Activated B cell treated with CpG ODN at 0.5 μM for 24 hours (primary cell): ENCODE measurements around the gene RAB26. TPM values are rescaled to one million over a fixed set of nuclear protein-coding genes. Genes with fewer than 3 reads are reported as not detected.

Experiments
- ATAC-seq: fragments of 200-7000 bp; cut with Tn5 transposase; one replicate; pipeline ENCODE4 v1.10.0; 2021; ENCODE audit warnings: low read depth, mild to moderate bottlenecking, moderate library complexity
- CTCF ChIA-PET: fragments of 350-600 bp; sonication (Branson Sonifier 250); formaldehyde crosslinking; loops from one replicate; lab custom pipeline; 2021; ENCODE audit warnings: antibody characterized with exemption; lab: Charles Lee
- POLR2A ChIA-PET: fragments of 350-600 bp; sonication (Branson Sonifier 250); formaldehyde crosslinking; loops from one replicate; lab custom pipeline; 2021; ENCODE audit warnings: antibody characterized with exemption; lab: Charles Lee
- DNase-seq: peaks from one replicate; pipeline ENCODE4 v3.0.0; 2022
- H3K27ac Mint-ChIP-seq: one replicate; pipeline ENCODE4 v1.8.0; 2020; ENCODE audit warnings: mixed read lengths
- H3K27me3 Mint-ChIP-seq: one replicate; pipeline ENCODE4 v1.8.0; 2021; ENCODE audit warnings: mixed read lengths
- H3K36me3 Mint-ChIP-seq: one replicate; pipeline ENCODE4 v1.8.0; 2021; ENCODE audit warnings: low read depth, mixed read lengths
- H3K4me1 Mint-ChIP-seq: one replicate; pipeline ENCODE4 v1.8.0; 2021; ENCODE audit warnings: mixed read lengths
- H3K4me3 Mint-ChIP-seq: one replicate; pipeline ENCODE4 v1.8.0; 2020; ENCODE audit warnings: mild to moderate bottlenecking, mixed read lengths
- H3K9me3 Mint-ChIP-seq: one replicate; pipeline ENCODE4 v1.8.0; 2020; ENCODE audit warnings: mixed read lengths
- CTCF ChIP-seq: fragments of 200-600 bp; IDR thresholded peaks from one replicate; pipeline ENCODE4 v1.8.0; 2022; ENCODE audit warnings: antibody characterized with exemption, mild to moderate bottlenecking
- intact Hi-C: fragments of 100-400 bp; cut with micrococcal nuclease; formaldehyde crosslinking; loops from one replicate; pipeline ENCODE4 v1.15.1; 2024
- total RNA-seq: library from RNA; stranded (reverse); gene quantifications from 2 replicates; pipeline ENCODE4 v1.2.3, GENCODE V29; 2022

Gene RAB26
- total RNA-seq, 1 donor from 2014 or later = not detected

- H3K27ac Mint-ChIP-seq = no peak overlapping the region
- no peaks in the 10 kb centered on the region for H3K9me3 Mint-ChIP-seq
- DNase-seq (no peak), ATAC-seq (no peak)
- TF ChIP-seq CTCF = no peak
- H3K36me3 Mint-ChIP-seq = no peaks in the 10 kb centered on the region
- H3K4me3 Mint-ChIP-seq = no peak overlapping the region
- H3K27me3 Mint-ChIP-seq = peaks cover 9% of the 10 kb centered on the region
- intact Hi-C loops = no loop called here
- POLR2A ChIA-PET = interaction anchor here (0.6 kb wide), 1 partner anchor 228 kb away, joined by 4 read pairs; no protein-coding TSS in a partner anchor
- CTCF ChIA-PET = no interaction called here
- H3K4me1 Mint-ChIP-seq = peaks cover 8% of the 10 kb centered on the region
These were observed 42.4 kb downstream of the RAB26 start for GRCh38 chr16:2190659-2191445.

DNA sequence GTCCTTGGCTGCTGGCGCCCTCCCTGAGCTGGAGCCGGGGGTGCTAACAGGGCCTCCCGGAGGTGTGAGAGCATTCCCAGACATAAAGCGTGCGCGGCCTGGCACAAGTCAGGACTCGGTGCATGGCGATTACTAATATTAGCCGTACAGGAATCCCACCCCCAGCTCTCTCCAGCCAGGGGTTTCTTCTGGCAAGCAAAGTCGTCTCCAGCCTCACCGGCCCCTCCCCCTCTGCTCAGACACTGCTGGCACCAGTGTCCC lies 43.0 kb downstream of the RAB26 start:
- H3K27ac Mint-ChIP-seq = no peak overlapping the region
- H3K36me3 Mint-ChIP-seq = no peaks in the 10 kb centered on the region
- ATAC-seq (no peak), DNase-seq (no peak)
- peaks cover 9% of the 10 kb centered on the region for H3K27me3 Mint-ChIP-seq
- ChIA-PET POLR2A (interaction anchor here (0.6 kb wide), 1 partner anchor 227 kb away, joined by 4 read pairs; no protein-coding TSS in a partner anchor), CTCF (no interaction called here)
- no peaks in the 10 kb centered on the region for H3K9me3 Mint-ChIP-seq
- no peak for TF ChIP-seq CTCF
- H3K4me3 Mint-ChIP-seq = no peak overlapping the region
- intact Hi-C loops = no loop called here
- peaks cover 8% of the 10 kb centered on the region for H3K4me1 Mint-ChIP-seq

GRCh38 chr16:2194166-2194834 lies 45.9 kb downstream of the RAB26 start:
- no peak for ATAC-seq
- peaks cover 19% of the 10 kb centered on the region for H3K27me3 Mint-ChIP-seq
- H3K9me3 Mint-ChIP-seq = no peaks in the 10 kb centered on the region
- TF ChIP-seq CTCF = no peak
- ChIA-PET POLR2A (interaction anchor here (0.6 to 5.3 kb wide), 5 partner anchors 20 to 307 kb away, joined by 3 to 26 read pairs (median 4); partner anchors contain the start of genes ECI1 and TRAF7), CTCF (interaction anchor here (1.0 to 2.1 kb wide), 6 partner anchors 20 to 307 kb away, joined by 3 to 34 read pairs (median 8); partner anchors contain the start of genes ECI1 and PGP)
- H3K27ac Mint-ChIP-seq = no peak overlapping the region
- no peaks in the 10 kb centered on the region for H3K36me3 Mint-ChIP-seq
- no peak overlapping the region for H3K4me3 Mint-ChIP-seq
- intact Hi-C loops = no loop called here
- peaks cover 8% of the 10 kb centered on the region for H3K4me1 Mint-ChIP-seq
- DNase-seq = no peak

GRCh38 chr16:2194852-2195321 lies 46.5 kb downstream of the RAB26 start:
- TF ChIP-seq CTCF = no peak
- intact Hi-C loops = loop anchor here (1.0 kb wide), 4 partner anchors 56 to 306 kb away; partner anchors contain the start of genes ABCA3 and ECI1
- peak; percentile 76 for ATAC-seq
- peaks cover 19% of the 10 kb centered on the region for H3K27me3 Mint-ChIP-seq
- ChIA-PET POLR2A (interaction anchor here (0.6 to 5.3 kb wide), 6 partner anchors 20 to 306 kb away, joined by 3 to 26 read pairs (median 4); partner anchors contain the start of genes ECI1, RPS2 and TRAF7), CTCF (interaction anchor here (0.6 to 2.1 kb wide), 8 partner anchors 20 to 308 kb away, joined by 3 to 34 read pairs (median 3); partner anchors contain the start of genes ECI1 and PGP)
- no peaks in the 10 kb centered on the region for H3K9me3 Mint-ChIP-seq
- H3K27ac Mint-ChIP-seq = no peak overlapping the region
- H3K36me3 Mint-ChIP-seq = no peaks in the 10 kb centered on the region
- H3K4me3 Mint-ChIP-seq = peak overlapping the region; percentile 56
- DNase-seq = no peak
- H3K4me1 Mint-ChIP-seq = peaks cover 8% of the 10 kb centered on the region
